GM18526 (cell line): ENCODE results near the gene KSR2.

Source experiments
- POLR2A ChIP-seq: IDR thresholded peaks from 3 replicates; pipeline ENCODE4 v1.6.1; 2011; ENCODE audit not compliant: insufficient read length; ENCODE audit errors: extremely low read depth

KSR2 gene

GRCh38 chr12:117469883-117470483, 498.8 kb downstream of the KSR2 start:
- no peak for TF ChIP-seq POLR2A

DNA sequence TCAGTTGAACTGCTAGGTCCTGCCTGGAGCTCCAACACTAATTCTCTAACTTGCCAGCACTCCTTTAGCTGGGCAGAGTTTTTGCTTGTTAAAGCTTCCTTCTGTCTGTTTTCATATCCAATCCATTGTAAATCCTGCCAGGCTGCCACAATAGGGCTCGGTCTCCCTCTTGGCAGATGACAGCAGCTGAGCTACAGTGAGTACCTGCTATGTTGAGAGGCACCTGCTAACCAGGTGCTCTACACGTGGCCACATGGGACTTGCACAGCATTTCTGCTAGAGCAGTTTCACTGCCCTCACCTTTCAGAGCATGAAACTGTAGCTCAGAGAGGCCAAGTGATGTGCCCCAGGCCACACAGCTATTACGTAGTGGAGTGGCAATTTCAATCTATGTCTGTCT, 500.8 kb downstream of the KSR2 start:
- no peak for TF ChIP-seq POLR2A

DNA sequence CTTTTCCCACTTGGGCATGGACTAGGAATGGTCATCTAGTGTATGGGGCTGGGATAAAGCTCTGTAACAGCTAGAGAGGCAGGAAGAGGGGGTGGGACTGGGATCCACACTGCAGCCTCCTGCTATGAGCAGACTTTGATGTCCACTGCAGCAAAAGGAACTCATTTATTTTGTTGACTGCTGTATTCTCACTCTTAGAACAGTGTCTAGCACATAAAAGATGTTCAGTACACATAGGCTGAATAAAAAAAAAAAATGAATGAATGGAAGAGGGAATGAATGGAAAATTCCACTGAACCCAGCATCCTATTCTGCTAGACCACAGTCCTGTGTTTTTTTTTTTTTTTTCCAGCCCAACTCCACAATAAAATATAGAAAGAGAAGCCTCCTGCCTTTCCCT, 501.2 kb downstream of the KSR2 start:
- TF ChIP-seq POLR2A, result no peak

DNA sequence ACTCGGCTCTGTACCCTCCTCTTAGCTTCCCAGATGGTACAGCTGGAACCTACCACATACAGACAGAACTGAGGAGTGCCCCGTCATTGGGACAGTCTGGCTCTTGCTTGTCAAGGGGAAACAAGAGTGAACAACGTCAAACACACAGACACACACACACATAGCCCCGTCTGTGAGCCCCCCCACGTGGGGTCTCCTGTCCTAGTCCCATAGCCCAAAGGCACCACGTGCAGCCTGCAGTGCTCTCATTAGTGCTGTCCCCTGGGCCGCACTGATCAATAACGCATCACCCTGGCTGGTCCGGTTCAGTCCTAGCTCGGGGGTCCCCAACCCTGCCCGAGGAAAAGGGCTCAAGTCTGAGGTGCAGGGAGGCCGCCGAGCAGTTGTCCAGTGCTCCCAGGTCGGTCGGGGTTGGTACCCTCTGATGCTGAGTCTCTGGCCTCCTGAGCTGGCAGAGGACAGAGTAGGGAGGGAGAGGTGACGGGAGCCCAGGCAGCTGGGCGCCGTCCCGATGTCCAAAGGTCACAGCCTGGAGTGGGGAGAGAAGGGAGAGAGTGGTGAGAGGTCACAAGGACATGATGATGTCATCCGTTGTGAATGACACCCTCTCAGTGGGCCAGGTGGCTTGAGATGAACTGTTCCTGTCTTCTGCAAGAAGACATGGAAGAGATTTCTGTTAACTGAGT, 502.0 kb downstream of the KSR2 start:
- no peak for TF ChIP-seq POLR2A

GRCh38 chr12:117461732-117462131, 507.1 kb downstream of the KSR2 start:
- TF ChIP-seq POLR2A, result no peak

GRCh38 chr12:117459229-117459628, 509.6 kb downstream of the KSR2 start:
- TF ChIP-seq POLR2A, result no peak

DNA sequence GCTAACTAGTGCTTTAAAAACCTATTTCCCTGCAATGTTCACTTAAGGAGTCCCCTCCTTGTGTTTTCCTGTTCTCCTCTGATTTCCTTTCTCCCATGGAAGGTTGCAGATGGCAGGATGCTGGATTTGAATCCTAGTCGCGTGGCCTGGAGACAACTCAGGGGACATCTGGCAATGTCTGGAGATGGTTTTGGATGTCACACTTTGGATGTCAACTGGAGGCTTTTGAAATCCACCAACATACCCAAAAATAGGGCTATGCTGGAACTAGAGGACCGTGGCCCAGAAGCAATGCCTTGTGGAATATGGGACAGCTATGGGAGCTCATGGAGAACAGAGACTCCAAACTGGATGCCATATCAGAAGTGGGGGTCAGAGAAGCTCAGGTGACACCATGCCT, 511.6 kb downstream of the KSR2 start:
- no peak for TF ChIP-seq POLR2A

DNA sequence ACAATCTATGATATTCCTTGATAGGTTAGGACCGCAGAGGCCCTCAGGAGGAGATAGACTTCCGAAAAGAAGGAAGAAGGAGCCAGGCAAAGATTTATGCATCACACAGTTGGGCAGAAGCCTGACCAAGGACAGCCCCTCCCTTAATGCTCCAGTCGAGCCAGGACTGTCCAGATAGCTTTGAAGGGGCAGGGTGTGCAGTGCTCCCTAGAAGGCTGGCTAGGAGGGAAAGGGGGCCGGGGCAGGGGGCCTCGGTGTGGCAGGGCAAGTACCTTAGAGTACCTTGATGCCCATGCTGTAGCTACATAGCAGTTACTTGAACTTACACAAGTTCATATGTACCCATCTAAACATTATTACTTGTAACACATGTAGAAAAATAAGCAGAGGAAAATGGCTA, 512.7 kb downstream of the KSR2 start:
- no peak for TF ChIP-seq POLR2A

DNA sequence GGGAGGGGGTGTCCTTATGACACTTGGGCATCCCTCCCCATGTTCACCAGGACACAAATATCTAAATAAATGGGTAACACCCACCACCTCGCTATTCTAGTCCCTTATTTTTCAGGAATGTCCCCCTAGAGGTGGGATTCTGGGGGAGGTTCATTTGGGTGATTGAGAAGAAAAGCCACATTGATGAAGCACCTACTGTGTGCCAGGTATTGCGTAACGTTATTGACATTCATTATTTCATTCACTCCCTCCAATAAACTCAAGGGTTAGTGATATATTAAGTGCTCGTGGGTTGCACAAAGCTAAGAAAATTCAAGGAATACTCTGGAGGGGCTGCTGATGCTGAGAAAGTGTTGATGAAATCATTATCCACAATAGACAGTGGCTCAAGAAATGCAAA, 514.8 kb downstream of the KSR2 start:
- no peak for TF ChIP-seq POLR2A

DNA sequence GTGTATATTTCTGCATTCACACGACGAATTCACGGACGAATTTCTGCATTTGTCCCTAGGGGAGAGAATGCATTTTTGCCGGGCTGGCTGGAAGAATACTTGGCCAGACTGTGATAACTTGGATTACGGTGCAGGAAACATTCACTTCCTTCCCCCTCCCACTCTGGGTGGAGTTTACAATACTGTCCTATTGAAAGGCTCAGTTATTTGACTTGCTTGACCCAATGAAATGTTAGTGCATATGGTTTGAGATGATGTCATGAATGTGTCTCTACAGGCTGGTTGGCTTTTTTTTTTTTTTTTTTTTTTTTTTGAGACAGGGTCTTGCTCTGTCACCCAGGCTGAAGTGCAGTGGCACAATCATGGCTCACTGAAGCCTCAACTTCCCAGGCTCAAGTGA, 516.7 kb downstream of the KSR2 start:
- no peak for TF ChIP-seq POLR2A

DNA sequence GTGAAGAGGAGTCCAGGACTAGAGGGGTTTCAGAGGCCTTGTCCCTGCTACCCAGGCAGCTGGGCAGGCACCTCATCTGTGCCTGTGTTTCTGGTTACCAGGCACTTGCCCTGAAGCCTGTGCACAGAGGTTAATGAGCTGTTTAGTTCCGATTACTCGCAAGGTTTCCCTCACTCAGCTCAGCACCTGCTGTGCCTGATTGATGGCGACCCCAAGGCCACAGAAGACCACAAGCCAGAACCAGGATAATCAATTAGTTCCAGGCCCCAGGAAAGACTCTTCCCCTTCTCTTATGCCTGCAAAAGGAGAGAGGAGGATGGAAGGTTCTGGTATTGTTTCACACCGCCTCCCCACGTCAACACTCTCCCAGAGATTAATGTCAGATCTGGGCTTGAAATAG, 518.6 kb downstream of the KSR2 start:
- no peak for TF ChIP-seq POLR2A

DNA sequence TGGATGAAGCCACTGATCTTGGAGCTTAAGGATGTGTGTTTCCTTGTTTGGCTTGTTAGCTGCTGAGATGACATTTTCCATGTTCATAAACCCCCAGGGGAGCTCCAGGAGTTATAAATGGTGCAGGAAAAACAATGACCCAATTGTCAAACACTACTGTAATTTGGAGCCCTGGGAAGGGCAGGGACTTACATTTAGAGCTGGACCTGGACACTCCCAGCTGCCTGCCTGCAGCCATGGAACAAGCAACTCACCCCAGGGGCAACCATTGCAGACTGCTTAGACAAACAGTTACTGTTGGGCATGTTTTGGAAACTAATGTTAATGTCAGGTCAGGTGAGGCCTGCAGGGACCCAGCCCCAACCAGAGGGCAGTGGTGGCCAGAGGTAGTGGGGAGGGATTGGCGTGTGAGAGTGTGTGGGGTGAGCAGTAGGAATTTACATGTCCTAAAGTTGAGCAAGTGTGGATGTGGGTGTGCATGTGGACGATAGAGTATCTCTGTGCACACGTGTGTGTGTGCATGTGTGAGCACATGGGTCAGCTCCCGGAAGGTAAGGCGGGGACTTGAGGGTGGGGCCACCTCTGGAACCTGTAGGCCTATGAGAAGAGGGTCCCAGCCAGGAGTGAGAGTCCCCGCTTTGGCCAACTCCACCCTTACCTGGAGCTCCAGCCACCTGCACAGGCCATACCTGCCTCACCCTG, 521.0 kb downstream of the KSR2 start:
- TF ChIP-seq POLR2A, result no peak

DNA sequence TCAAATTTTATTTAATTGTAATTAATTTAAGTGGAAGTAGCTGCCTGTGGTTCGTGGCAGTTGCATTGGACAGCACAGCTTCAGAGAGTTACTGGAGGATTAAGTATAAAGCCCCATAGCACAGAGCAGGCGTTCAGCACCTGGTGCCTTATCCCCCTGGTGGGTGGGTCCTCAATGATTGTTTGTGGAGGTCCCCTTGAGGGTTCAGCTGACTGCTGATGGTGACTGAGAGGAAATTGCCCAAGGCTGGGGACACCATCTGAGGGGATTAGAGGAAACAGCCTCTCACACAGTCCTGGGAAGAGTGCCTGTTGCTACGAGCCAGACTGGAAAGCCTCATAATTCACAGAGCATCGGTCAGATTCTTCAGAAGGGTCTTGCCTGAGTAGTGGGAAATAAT, 524.0 kb downstream of the KSR2 start:
- no peak for TF ChIP-seq POLR2A

- TF ChIP-seq POLR2A, result no peak
Observed at GRCh38 chr12:117441751-117442150, 527.0 kb downstream of the KSR2 start.

- no peak for TF ChIP-seq POLR2A
Observed at GRCh38 chr12:117440384-117440783, 528.4 kb downstream of the KSR2 start.

- no peak for TF ChIP-seq POLR2A
Observed at GRCh38 chr12:117439531-117440001, 529.2 kb downstream of the KSR2 start.
